LNCAP (cell line): Measurements from ENCODE around the gene ACTN4.

Experiments used
- TF ChIP-seq, protein P1 (sequence below): fragments of 450-650 bp; IDR thresholded peaks from 2 replicates; pipeline ENCODE4 v1.5.1; 2017; ENCODE audit warnings: mild to moderate bottlenecking

The ACTN4 gene

GRCh38 chr19:38685666-38686529, 38.4 kb downstream of the ACTN4 start:
- TF ChIP-seq, protein P1, sequence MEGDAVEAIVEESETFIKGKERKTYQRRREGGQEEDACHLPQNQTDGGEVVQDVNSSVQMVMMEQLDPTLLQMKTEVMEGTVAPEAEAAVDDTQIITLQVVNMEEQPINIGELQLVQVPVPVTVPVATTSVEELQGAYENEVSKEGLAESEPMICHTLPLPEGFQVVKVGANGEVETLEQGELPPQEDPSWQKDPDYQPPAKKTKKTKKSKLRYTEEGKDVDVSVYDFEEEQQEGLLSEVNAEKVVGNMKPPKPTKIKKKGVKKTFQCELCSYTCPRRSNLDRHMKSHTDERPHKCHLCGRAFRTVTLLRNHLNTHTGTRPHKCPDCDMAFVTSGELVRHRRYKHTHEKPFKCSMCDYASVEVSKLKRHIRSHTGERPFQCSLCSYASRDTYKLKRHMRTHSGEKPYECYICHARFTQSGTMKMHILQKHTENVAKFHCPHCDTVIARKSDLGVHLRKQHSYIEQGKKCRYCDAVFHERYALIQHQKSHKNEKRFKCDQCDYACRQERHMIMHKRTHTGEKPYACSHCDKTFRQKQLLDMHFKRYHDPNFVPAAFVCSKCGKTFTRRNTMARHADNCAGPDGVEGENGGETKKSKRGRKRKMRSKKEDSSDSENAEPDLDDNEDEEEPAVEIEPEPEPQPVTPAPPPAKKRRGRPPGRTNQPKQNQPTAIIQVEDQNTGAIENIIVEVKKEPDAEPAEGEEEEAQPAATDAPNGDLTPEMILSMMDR, result peak; percentile 31; the same call in 1 of the 2 replicates

- TF ChIP-seq, protein P1, result no peak
Observed at GRCh38 chr19:38686530-38686888, 39.1 kb downstream of the ACTN4 start.

- TF ChIP-seq, protein P1, result no peak
Observed at GRCh38 chr19:38687837-38688378, 40.5 kb downstream of the ACTN4 start.

- TF ChIP-seq, protein P1, result no peak
Observed at GRCh38 chr19:38690146-38690545, 42.7 kb downstream of the ACTN4 start.

GRCh38 chr19:38690832-38691231, 43.4 kb downstream of the ACTN4 start:
- TF ChIP-seq, protein P1, result no peak

- TF ChIP-seq, protein P1, result no peak
Observed at GRCh38 chr19:38691938-38692457, 44.5 kb downstream of the ACTN4 start.

GRCh38 chr19:38692458-38693379, 45.3 kb downstream of the ACTN4 start:
- TF ChIP-seq, protein P1, result no peak
